Erythroblast (primary cell): Measurements from ENCODE around the gene HES5.

Source experiments
- DNase-seq, 2 experiments: peaks; one replicate each; lab custom pipeline; 2025; lab: John Stamatoyannopoulos, UW
- GATA1 ChIP-seq: IDR thresholded peaks from 2 replicates; pipeline ENCODE4 v1.6.1; 2011; ENCODE audit warnings: low read depth, mild to moderate bottlenecking, control low read depth, low read length, moderate library complexity
- POLR2A ChIP-seq: IDR thresholded peaks from 2 replicates; pipeline ENCODE4 v1.6.1; 2011; ENCODE audit warnings: mild to moderate bottlenecking, low read length

The HES5 gene

DNA sequence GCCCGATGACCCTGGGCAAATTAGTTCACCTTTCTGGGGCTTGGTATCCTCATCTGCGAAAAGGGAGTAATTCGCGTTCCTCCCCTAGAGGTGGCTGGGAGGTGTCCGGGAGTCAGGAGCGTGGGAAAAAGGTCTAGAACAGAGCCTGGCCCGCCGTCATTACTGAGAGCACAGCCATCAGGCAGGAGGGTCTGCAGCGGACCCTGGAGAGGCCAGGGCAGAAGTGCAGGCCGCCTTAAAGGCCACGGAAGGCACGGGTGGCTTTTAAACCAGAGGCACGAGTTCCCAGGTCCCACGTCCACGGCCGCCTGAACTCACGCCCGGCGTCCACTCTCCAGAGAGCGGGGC, 4.5 kb downstream of the HES5 start:
- TF ChIP-seq GATA1 (no peak), POLR2A (no peak)

DNA sequence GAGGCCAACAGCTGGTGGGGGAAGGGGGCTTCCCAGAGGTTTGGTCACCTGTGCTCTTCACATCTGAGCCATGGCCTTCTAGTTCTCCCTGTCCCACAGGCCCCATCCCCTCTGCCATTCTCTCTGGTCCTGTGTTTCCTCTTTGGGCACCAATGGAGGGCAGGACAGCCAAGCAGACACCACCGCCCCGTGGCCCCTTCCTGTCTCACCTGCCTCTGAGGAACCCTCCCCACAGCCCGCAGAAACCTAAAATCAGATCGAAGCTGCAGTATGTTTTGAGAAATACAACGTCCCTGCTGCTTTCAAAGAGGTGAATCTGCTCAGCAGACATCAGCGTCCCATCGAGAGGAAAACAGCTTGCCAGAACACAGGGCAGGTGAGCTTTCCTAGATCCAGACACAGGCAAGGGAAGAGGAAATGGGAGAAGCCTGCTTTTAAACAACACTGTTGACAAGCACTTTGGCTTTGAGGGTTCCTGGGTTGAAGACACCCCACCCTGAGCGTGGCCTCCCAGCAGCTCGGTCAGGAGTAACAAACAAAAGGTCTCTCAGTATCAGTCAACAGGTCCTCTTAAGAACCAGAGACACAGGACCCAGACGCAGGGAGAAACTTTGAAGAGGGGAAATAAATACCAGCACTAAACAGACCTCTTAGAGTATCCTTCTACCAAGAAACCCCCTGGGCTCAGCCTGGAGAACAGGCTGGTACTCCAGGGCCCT, 6.0 kb downstream of the HES5 start:
- DNase-seq, result no peak
- TF ChIP-seq POLR2A, result no peak
- TF ChIP-seq GATA1, result no peak

More for the DNA sequence above, 4.5 kb downstream of the HES5 start:
- DNase-seq, result no peak

DNA sequence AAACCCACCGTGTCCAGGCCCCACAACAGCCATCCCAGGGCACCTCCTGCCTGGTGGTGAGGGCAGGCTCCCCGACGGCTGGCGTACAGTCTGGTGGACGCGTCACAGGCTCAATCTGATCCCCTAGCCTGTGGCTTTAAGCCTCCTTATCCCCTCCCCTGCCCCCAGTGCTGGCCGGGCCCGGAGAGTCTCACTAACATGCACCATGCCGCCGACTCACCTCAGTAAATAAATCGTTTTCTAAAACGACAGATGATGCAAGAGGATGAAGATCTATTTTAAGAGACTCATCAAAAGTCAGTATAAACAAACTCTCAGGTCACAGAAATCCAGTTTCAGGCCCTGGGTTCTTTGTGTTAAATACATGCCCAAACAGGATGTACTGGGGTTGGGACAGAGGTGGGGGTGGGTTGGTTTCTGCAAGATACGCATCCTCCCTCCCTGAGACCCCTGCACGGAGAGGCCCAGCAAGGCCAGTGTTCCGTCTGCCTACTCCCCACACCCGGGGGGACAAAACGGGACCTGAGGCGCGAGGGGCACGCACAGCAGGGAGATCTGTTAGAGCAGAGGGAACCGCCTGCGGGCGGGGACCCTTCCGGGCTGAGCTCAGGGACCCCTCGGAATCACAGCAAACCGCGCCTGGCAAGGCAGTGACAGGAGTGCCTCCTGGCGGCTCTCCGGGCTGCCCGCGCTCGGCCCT, 6.7 kb downstream of the HES5 start:
- TF ChIP-seq GATA1, result no peak
- TF ChIP-seq POLR2A, result no peak
- no peak for DNase-seq

DNA sequence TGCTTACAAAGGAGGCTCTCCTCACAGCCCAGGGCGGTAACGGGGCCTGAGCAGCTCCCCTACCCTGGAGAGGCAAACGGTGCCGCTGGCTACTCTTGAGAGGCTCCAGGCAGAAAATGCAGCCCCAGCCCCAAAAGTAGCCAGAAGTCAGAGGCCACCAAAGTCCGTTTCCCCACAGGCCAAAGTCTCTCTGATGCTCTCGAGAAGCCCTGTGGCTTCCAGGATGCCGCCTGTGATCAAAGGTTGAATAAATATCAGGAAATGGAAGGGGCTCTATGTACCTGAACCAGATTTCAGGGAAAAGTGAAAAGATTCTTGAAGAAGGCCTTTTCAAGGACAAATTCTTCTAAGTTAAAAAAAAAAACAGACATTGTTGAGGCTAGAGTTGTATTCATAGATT, 7.8 kb downstream of the HES5 start:
- TF ChIP-seq GATA1 (no peak), POLR2A (no peak)
- no peak for DNase-seq

DNA sequence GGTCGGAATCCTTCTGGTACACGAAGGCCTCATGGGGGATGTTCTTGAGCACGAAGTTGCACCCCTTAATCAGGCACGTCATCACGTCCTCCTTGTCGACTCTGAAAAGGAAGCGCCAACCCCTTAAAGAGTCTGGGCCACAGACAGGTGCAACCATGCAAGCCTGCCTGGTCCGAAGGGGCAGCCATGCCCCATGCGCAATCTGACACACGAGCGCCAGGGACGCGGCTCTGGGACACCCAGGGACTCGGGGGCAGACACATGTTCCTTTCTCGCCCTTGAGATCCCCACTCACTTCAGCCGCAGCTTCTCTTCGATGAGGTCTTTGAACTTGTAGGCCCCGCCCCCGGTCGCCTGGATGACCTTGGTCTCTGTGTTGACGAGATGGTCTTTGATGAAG, 9.3 kb downstream of the HES5 start:
- TF ChIP-seq GATA1 (no peak), POLR2A (no peak)
- no peak for DNase-seq

DNA sequence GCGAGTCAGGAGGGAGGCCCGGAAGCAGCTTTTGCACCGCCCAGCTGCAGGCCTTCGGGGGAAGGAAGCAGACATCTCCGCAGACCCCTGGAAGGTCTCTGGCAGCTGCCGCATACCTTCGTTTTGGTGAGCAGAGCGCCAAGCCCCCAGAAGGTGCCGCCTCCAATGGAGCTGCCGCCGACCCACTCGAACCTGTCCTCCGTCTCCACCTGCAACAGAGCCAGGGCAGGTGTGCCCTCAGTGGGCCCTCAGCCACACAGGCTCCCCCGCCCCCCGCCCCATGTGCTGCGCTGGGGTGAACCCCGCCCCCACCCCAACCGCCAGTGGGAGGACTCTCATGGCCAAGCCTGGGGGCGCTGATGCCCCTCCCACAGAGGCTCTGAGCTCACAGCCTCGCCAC, 9.9 kb downstream of the HES5 start:
- no peak for TF ChIP-seq POLR2A
- no peak for TF ChIP-seq GATA1
- DNase-seq, result no peak

DNA sequence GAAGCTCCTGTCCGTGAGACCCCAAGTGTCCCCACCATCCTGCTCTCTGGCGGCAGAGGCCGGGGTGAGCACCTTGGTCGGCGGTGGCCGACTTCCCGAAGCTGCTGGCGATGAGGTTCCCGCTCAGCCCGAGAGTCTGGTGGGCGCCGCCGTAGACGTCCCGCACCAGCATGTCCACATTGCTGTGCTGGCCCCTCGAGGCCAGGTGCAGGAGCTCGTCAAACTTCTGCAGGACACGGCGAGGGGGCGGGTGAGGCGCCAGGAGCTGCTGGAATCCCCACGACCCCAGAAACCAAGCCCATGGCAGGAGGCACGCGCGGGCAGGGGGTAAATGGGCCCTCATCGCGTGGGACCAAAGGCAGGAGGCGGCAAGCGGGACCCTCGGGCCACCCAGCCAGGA, 10.3 kb downstream of the HES5 start:
- DNase-seq, result no peak

DNA sequence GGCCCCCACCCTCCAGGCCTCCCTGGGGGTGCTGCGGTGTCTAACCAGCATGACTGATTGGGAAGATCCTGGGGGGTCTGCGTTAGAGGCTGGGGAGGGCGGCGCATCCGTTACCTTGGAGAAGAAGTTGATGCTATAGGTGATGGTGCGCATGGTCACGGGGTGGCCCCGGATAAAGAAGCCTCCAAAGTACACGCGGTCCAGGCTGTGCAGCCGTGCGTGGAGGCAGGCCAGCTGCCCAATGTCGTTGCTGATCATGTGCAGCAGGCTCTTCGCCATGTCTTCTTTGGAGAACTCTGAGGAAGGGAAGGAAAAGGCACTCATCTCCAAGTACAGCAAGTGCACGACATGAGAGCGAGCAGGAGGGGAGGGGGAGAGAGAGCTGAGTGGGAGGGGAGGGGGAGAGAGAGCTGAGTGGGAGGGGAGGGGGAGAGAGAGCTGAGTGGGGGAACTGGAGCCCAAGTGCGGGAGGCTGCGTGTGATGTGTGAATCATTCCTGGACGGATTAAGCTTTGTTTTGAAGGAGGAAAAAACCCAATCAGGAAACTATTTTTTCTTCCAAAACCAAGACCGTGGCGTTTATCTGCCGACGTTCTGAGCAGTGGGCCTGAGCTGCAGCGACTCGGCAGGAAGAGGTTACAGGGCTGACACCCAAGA, 10.9 kb downstream of the HES5 start:
- TF ChIP-seq GATA1 (no peak), POLR2A (no peak)
- no peak for DNase-seq

More for the DNA sequence above, 10.3 kb downstream of the HES5 start:
- no peak for TF ChIP-seq GATA1
- no peak for TF ChIP-seq POLR2A

DNA sequence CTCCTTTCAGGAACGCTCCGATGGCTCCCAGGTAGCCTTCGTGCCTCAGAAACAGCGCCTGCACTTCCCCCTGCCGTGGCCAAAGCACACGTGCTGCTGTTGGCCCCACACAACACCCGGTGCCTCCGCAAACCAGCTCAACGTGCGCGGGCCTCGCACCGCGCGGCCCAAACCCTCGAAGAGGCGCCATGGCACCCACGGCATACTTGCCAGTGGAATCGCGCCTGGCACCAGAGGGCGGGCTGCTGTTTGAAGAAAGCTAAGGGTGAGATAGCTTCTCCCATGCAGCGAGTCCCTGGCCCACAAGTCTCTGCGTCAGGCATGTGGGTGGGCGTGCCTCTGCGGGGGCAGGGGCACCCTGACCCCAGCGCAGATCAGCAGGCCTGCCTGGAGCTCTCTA, 11.5 kb downstream of the HES5 start:
- DNase-seq, result no peak
- TF ChIP-seq GATA1 (no peak), POLR2A (no peak)

DNA sequence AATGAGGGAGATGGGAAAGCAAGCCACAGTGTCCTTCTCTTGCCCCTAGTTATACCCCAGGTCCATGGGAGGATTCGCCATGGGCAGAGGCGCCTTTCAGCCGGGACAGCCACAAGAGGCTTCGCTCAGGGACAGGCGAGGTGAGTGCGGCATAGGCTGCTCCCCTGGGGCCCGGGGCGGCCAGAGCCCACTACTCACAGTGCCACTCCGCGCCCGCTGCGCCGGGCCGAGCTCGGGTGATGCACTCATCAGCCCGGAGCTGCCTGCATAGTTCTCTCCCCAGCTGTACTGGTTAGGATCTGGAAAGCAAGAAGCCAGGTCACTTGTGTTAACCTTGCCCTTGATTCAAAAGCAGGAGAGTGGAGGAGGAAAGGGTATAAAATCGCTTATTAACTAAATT, 12.1 kb downstream of the HES5 start:
- TF ChIP-seq POLR2A (no peak), GATA1 (no peak)
- no peak for DNase-seq

DNA sequence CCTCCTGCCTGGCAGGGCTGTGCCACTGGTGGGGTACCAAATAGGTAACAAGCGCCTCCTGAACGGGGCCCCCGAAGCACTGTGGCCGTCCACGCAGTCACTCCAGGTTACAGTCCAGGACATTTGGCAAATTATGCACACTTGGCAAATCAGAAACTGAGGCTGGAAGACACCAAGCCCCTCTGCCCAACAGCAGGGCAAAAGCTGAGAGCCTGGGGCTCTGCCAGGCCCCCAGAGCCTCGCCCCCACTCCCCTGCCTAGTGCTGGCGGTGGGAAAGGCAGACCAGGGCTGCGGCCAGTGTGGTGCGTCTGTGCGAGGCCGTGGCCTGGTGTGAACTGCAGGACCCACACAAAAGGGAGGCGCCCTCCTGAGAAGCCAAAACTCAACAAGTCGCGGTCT, 13.1 kb downstream of the HES5 start:
- TF ChIP-seq GATA1 (no peak), POLR2A (no peak)

DNA sequence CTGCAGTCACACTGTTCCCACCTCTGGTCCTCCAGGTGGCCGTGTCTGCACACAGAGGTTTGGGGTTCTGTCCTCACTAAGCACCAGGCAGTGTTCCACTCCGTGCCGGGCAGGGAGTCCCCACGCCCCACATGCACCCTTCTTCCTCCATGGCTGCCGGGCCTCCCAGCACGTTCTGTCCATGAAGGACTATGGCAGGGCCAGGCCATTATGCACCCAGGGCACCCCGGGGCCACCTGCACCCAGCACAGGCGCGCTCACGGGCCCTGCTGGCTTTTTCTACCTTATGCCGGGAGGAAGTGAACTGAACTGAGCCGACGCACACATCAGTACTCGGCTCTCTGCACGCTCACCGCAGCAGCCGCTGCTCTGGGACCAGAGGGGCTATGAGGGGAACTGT, 13.9 kb downstream of the HES5 start:
- no peak for TF ChIP-seq GATA1
- no peak for TF ChIP-seq POLR2A
- DNase-seq, result no peak

More for the DNA sequence above, 13.1 kb downstream of the HES5 start:
- DNase-seq, result no peak

DNA sequence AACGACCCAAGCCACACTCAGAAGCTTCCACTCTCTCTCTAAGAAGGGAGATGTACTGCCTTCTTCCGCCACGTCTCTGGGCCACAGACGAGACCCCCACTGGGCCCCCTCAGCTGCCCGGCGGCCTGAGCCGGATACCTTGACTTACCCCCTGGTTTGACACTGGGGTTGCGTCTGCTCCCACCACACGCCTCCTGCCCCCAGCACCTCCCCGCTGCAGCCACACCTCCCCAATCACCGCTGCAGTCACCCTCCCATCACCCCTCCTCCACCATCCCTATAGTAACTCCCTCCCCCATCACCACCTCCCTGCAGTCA, 14.3 kb downstream of the HES5 start:
- TF ChIP-seq GATA1 (no peak), POLR2A (no peak)
- DNase-seq, result no peak

DNA sequence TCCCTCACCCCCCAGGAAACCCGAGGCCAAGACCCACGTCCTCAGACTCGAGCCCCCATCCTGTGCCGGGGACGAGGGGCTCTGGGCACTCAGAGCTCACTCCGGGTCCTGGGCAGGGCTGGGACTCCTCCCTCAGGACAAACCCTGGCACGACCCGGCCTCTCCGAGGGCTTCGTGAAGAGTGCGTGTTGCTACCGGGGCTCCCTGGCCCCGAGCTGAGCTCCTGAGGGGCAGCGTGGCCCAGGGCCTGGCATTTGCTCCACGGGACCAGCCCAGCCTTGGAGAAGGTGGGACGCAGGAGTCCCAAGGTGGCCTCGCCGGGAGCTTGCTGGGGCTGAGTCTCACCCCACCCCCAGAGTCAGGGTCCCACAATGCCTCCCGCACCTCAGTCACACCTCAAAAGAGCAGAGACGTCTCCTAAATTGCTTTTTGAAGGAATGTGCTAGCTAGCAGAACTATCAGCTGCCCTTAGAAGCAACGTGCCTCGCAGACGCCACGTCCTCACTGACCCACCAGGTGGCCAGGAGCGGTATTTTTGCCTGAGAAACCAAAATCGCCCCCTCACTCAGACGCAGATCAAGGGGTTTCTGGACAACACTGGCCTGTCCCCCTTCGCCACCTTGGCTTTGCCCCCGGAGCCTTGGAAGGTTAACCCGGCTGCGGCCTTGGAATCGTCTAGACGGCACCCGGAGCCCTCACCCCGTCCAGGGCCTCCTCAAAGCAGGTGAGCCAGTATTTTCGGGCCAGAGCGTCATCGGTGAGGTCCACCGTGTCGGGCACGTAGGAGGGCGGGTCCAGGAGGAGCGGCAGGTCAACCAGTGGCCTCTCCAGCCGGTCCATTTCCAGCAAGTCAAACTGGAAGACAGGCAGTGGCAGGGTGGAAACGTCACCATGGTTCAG, 14.9 kb downstream of the HES5 start:
- TF ChIP-seq POLR2A, result no peak
- no peak for TF ChIP-seq GATA1
- no peak for DNase-seq
